ENCODE measurements around the gene KY. TPM values are rescaled to one million over a fixed set of nuclear protein-coding genes. Genes with fewer than 3 reads are reported as not detected.
"Not testable (repeated sequence)": the region's sequence is repeated elsewhere in the genome, so short reads cannot be mapped to it uniquely, and the experiment has no call there.

Gene KY
- total RNA-seq, 2 donors from 2014 or later: 0.26 TPM; not detected in 1

GRCh38 chr3:134592806-134593205, 58.0 kb downstream of the KY start:
- H3K4me3 ChIP-seq: no peak overlapping the region
- ATAC-seq (no peak), DNase-seq (no peak)
- 85 to 91% methylated on average over 5 of the region's 5 CpGs for WGBS, 2 donors
- H3K4me1 ChIP-seq: no peaks in the 10 kb centered on the region
- no peak overlapping the region for H3K27ac ChIP-seq
- intact Hi-C loops (cut with DNase I): no loop called here
- H3K36me3 ChIP-seq (replicated peaks in 1 of 2; ENCODE audit: insufficient read depth in 1 of 2, low read depth in 2 of 2): no peaks in the 10 kb centered on the region
- no peaks in the 10 kb centered on the region for H3K9me3 ChIP-seq
- TF ChIP-seq POLR2A (IDR thresholded peaks at IDR 0.05): no peak
- H3K27me3 ChIP-seq: no peaks in the 10 kb centered on the region

- TF ChIP-seq POLR2A (IDR thresholded peaks at IDR 0.05): no peak
- no peak for TF ChIP-seq CTCF (IDR thresholded peaks at IDR 0.05)
- ATAC-seq: no peak
Measured at GRCh38 chr3:134590766-134591165, 60.1 kb downstream of the KY start.

GRCh38 chr3:134579141-134579665, 71.6 kb downstream of the KY start:
- no peak for ATAC-seq
- no peak overlapping the region for H3K27ac ChIP-seq

More at GRCh38 chr3:134590766-134591165, 60.1 kb downstream of the KY start:
- intact Hi-C loops (cut with DNase I): no loop called here
- Histone ChIP-seq H3K36me3 (replicated peaks in 1 of 2; ENCODE audit: insufficient read depth in 1 of 2, low read depth in 2 of 2) (no peaks in the 10 kb centered on the region), H3K4me1 (no peaks in the 10 kb centered on the region), H3K9me3 (no peaks in the 10 kb centered on the region), H3K27ac (no peak overlapping the region), H3K27me3 (no peaks in the 10 kb centered on the region), H3K4me3 (no peak overlapping the region)
- no peak for DNase-seq

GRCh38 chr3:134576831-134577230, 74.0 kb downstream of the KY start:
- Histone ChIP-seq H3K27ac (no peak overlapping the region), H3K27me3 (no peaks in the 10 kb centered on the region), H3K4me1 (no peaks in the 10 kb centered on the region), H3K4me3 (no peak overlapping the region), H3K9me3 (no peaks in the 10 kb centered on the region), H3K36me3 (replicated peaks in 1 of 2; ENCODE audit: insufficient read depth in 1 of 2, low read depth in 2 of 2) (no peaks in the 10 kb centered on the region)
- no peak for TF ChIP-seq POLR2A (IDR thresholded peaks at IDR 0.05)
- no peak for TF ChIP-seq CTCF (IDR thresholded peaks at IDR 0.05)
- WGBS, 2 donors: 91% methylated on average over 3 of the region's 3 CpGs
- DNase-seq: no peak
- intact Hi-C loops (cut with DNase I): no loop called here
- ATAC-seq: no peak

More at GRCh38 chr3:134579141-134579665, 71.6 kb downstream of the KY start:
- no peaks in the 10 kb centered on the region for H3K27me3 ChIP-seq
- intact Hi-C loops (cut with DNase I): no loop called here
- no peaks in the 10 kb centered on the region for H3K9me3 ChIP-seq
- no peak for DNase-seq
- H3K36me3 ChIP-seq (replicated peaks in 1 of 2; ENCODE audit: insufficient read depth in 1 of 2, low read depth in 2 of 2): no peaks in the 10 kb centered on the region
- no peak for TF ChIP-seq CTCF (IDR thresholded peaks at IDR 0.05)
- no peaks in the 10 kb centered on the region for H3K4me1 ChIP-seq
- 60 to 66% methylated on average over 3 of the region's 3 CpGs for WGBS, 2 donors
- no peak overlapping the region for H3K4me3 ChIP-seq

- Histone ChIP-seq H3K4me1 (no peaks in the 10 kb centered on the region), H3K4me3 (no peak overlapping the region), H3K27me3 (no peaks in the 10 kb centered on the region), H3K27ac (no peak overlapping the region), H3K9me3 (peaks cover 0 to under 1% (median 0%) of the 10 kb centered on the region in 3 donors), H3K36me3 (replicated peaks in 1 of 2; ENCODE audit: insufficient read depth in 1 of 2, low read depth in 2 of 2) (no peaks in the 10 kb centered on the region)
- TF ChIP-seq POLR2A (IDR thresholded peaks at IDR 0.05) (no peak), CTCF (IDR thresholded peaks at IDR 0.05) (no peak)
- whole genome bisulfite sequencing, 2 donors: 75 to 78% methylated on average over 6 of the region's 6 CpGs
- no peak for ATAC-seq
- intact Hi-C loops (cut with DNase I): no loop called here
- DNase-seq: no peak
Measured at GRCh38 chr3:134576426-134576825, 74.4 kb downstream of the KY start.

- intact Hi-C loops (cut with DNase I); H3K4me1 ChIP-seq; H3K27me3 ChIP-seq; ATAC-seq; H3K36me3 ChIP-seq (replicated peaks in 1 of 2; ENCODE audit: insufficient read depth in 1 of 2, low read depth in 2 of 2); DNase-seq; H3K27ac ChIP-seq; H3K4me3 ChIP-seq: not testable (repeated sequence)
- peaks cover 0 to 20% (median 0%) of the 10 kb centered on the region in 3 donors for H3K9me3 ChIP-seq
- WGBS, 2 donors: 86 to 87% methylated on average over 2 of the region's 2 CpGs
Measured at GRCh38 chr3:134569899-134570298, 80.9 kb downstream of the KY start.
